ENCODE results near the gene RUNX3. TPM values are rescaled to one million over a fixed set of nuclear protein-coding genes. Genes with fewer than 3 reads are reported as not detected.

Gene RUNX3
- total and polyA plus RNA-seq, 2 of the 8 experiments (the other 6 are each of a cell fraction or from before 2014, with no cell fraction given) = 0.62 to 0.82 TPM

DNA sequence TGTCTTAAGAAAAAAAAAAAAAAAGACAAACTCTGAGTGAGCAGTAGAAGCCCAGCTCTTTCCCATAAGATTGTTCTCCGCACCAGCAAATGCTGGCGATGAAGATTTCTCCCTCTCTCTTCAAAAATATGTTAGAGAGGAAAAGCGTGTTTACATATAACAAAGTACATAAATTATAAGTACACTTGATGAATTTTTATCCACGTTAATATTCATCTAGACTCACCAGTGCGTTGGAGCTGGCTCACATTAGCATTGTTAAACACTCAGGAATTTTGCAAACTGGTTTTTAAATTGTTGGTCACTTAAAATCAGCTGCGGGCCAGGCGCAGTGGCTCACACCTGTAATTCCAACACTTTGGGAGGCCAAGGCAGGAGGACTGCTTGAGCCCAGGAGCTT is 56.0 kb downstream of the RUNX3 start:
- Histone ChIP-seq H2BK20ac (ENCODE audit: low read length) (no peak overlapping the region), H3K9ac (replicated peaks in 1 of 4; ENCODE audit: extremely low read depth in 1 of 4, low read depth in 3 of 4, low read length in 3 of 4) (no peak overlapping the region), H2AK5ac (ENCODE audit: low read depth, low read length) (no peak overlapping the region), H3K56ac (replicated peaks; ENCODE audit: insufficient read length, low read depth, low read length) (no peak overlapping the region), H2AFZ (ENCODE audit: low read length) (no peak overlapping the region), H3K18ac (ENCODE audit: extremely low read depth, low read length) (no peak overlapping the region), H3K23ac (ENCODE audit: insufficient read length) (no peak overlapping the region), H2BK15ac (ENCODE audit: low read length) (no peak overlapping the region), H3K27me3 (replicated peaks in 1 of 4; ENCODE audit: control insufficient read depth in 3 of 4, extremely low read depth in 1 of 4, insufficient read depth in 3 of 4, low read length in 3 of 4) (no peaks in the 10 kb centered on the region), H3K4me2 (ENCODE audit: insufficient read depth in 1 of 2, low read depth in 2 of 2, low read length in 2 of 2) (no peak overlapping the region), H3K14ac (ENCODE audit: insufficient read length) (no peak overlapping the region), H3K27ac (ENCODE audit: low read depth, low read length) (no peak overlapping the region), H4K91ac (replicated peaks; ENCODE audit: insufficient read length, low read length) (no peak overlapping the region), H3K9me3 (ENCODE audit: insufficient read depth in 2 of 2, low read depth in 1 of 2, low read length in 1 of 2) (no peaks in the 10 kb centered on the region), H3K23me2 (ENCODE audit: low read depth, low read length) (no peaks in the 10 kb centered on the region; the same call in 1 of the 2 replicates), H2BK12ac (ENCODE audit: low read depth, low read length) (no peak overlapping the region), H3K36me3 (ENCODE audit: control insufficient read depth in 2 of 4, insufficient read depth in 4 of 4, low read length in 3 of 4) (no peaks in the 10 kb centered on the region), H4K8ac (ENCODE audit: extremely low read depth, insufficient read depth, low read length) (no peak overlapping the region), H2BK120ac (replicated peaks; ENCODE audit: low read depth, low read length) (no peak overlapping the region), H2BK5ac (ENCODE audit: low read depth, low read length) (no peak overlapping the region), H4K20me1 (replicated peaks in 1 of 2; ENCODE audit: control insufficient read depth in 1 of 2, insufficient read depth in 2 of 2, low read length in 2 of 2) (no peaks in the 10 kb centered on the region), H3K4me1 (replicated peaks in 1 of 4; ENCODE audit: control insufficient read depth in 3 of 4, insufficient read depth in 4 of 4, low read length in 3 of 4) (peaks cover 0 to 2% (median 0%) of the 10 kb centered on the region in 4 experiments; a peak in 2 of 7 replicates), H3K79me2 (ENCODE audit: control insufficient read depth in 1 of 2, insufficient read depth in 2 of 2, low read length in 2 of 2) (no peaks in the 10 kb centered on the region), H3K4me3 (ENCODE audit: extremely low read depth in 1 of 4, insufficient read depth in 2 of 4, low read depth in 3 of 4, low read length in 4 of 4) (no peak overlapping the region), H4K5ac (ENCODE audit: insufficient read length, low read depth, low read length) (no peak overlapping the region), H3K79me1 (ENCODE audit: low read depth, low read length) (no peaks in the 10 kb centered on the region), H3K4ac (replicated peaks; ENCODE audit: insufficient read length, low read depth, low read length) (no peak overlapping the region)
- no peak for DNase-seq (ENCODE audit: low read depth in 1 of 2, low spot score in 2 of 2)
- no peak for FAIRE-seq
- ChIA-PET POLR2A (ENCODE audit: partially characterized antibody) (no interaction called here), CTCF (ENCODE audit: partially characterized antibody) (interaction anchor here (0.6 to 2.2 kb wide), 7 partner anchors 14 to 185 kb away, joined by 3 to 11 read pairs (median 4); no protein-coding TSS in a partner anchor)
- TF ChIP-seq RBBP5 (IDR thresholded peaks at IDR 0.05; ENCODE audit: borderline replicate concordance, low read depth, low read length) (no peak), CBX5 (IDR thresholded peaks at IDR 0.05; ENCODE audit: low read depth, low read length) (no peak), PHF8 (conservative IDR thresholded peaks at IDR 0.05; ENCODE audit: low read depth, low read length) (no peak)
- TF ChIP-seq, protein P1, sequence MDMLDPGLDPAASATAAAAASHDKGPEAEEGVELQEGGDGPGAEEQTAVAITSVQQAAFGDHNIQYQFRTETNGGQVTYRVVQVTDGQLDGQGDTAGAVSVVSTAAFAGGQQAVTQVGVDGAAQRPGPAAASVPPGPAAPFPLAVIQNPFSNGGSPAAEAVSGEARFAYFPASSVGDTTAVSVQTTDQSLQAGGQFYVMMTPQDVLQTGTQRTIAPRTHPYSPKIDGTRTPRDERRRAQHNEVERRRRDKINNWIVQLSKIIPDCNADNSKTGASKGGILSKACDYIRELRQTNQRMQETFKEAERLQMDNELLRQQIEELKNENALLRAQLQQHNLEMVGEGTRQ (IDR thresholded peaks at IDR 0.05; ENCODE audit: low read length) = no peak
- WGBS, 2 experiments (ENCODE audit: extremely low coverage in 1 of 2, insufficient coverage in 1 of 2, insufficient read length in 1 of 2, insufficient replicate concordance in 2 of 2, low coverage in 1 of 2, low lambda C conversion rate in 2 of 2, missing lambda C conversion rate in 1 of 2) = 96% methylated on average over 7 of the region's 7 CpGs; no CpG with 5 or more reads in 1 of the 2 experiments

All from H1 (cell line).